ENCODE measurements around the gene RNF149.
"Not testable (repeated sequence)": the region's sequence is repeated elsewhere in the genome, so short reads cannot be mapped to it uniquely, and the experiment has no call there.

DNA sequence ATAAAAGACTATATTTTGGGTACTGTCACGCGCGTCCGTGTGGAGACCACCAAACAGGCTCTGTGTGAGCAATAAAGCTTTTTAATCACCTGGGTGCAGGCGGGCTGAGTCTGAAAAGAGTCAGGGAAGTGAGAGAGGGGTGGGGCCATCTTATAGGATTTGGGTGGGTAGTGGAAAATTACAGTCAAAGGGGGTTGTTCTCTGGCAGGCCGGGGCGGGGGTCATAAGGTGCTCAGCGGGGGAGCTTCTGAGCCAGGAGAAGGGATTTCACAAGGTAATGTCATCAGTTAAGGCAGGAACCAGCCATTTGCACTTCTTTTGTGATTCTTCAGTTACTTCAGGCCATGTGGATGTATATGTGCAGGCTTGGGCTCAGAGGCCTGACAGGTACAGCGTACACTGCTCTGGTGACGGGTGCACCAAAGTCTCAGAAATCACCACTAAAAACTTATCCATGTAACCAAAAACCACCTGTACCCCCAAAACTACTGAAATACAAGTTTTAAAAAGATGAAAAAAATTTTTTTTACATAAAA is 57.2 kb downstream of the RNF149 start:
- TF ChIP-seq, protein P1, sequence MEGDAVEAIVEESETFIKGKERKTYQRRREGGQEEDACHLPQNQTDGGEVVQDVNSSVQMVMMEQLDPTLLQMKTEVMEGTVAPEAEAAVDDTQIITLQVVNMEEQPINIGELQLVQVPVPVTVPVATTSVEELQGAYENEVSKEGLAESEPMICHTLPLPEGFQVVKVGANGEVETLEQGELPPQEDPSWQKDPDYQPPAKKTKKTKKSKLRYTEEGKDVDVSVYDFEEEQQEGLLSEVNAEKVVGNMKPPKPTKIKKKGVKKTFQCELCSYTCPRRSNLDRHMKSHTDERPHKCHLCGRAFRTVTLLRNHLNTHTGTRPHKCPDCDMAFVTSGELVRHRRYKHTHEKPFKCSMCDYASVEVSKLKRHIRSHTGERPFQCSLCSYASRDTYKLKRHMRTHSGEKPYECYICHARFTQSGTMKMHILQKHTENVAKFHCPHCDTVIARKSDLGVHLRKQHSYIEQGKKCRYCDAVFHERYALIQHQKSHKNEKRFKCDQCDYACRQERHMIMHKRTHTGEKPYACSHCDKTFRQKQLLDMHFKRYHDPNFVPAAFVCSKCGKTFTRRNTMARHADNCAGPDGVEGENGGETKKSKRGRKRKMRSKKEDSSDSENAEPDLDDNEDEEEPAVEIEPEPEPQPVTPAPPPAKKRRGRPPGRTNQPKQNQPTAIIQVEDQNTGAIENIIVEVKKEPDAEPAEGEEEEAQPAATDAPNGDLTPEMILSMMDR (IDR thresholded peaks at IDR 0.05): not testable (repeated sequence)
- not testable (repeated sequence) for TF ChIP-seq POLR2A (IDR thresholded peaks at IDR 0.05)
